HL-60 (cell line): ENCODE results near the gene KLHL22.

Source experiments
- CTCF ChIP-seq: IDR thresholded peaks from one replicate; pipeline ENCODE4 v1.5.1; 2011; ENCODE audit warnings: low read length, control low read depth, inconsistent platforms; ENCODE audit not compliant: insufficient read depth
- GABPA ChIP-seq: IDR thresholded peaks from 2 replicates; pipeline ENCODE4 v1.6.1; 2012; ENCODE audit warnings: low read depth
- POLR2AphosphoS5 ChIP-seq: IDR thresholded peaks from 2 replicates; pipeline ENCODE4 v1.6.1; 2012; ENCODE audit warnings: low read depth
- REST ChIP-seq: IDR thresholded peaks from 2 replicates; pipeline ENCODE4 v1.6.1; 2012; ENCODE audit warnings: low read depth; ENCODE audit not compliant: insufficient replicate concordance
- SPI1 ChIP-seq: IDR thresholded peaks from 2 replicates; pipeline ENCODE4 v1.6.1; 2012; ENCODE audit warnings: low read depth, mild to moderate bottlenecking, borderline replicate concordance

GRCh38 chr22:20517422-20517821 lies 21.8 kb upstream of the KLHL22 start:
- TF ChIP-seq CTCF (no peak), GABPA (no peak), POLR2AphosphoS5 (no peak), REST (no peak), SPI1 (no peak)
